Neural cell (in vitro differentiated cells): ENCODE results near the gene EMC7. TPM values are rescaled to one million over a fixed set of nuclear protein-coding genes. Genes with fewer than 3 reads are reported as not detected.

ENCODE experiments used
- H2AFZ ChIP-seq: fragments of 200-600, 300-800 bp; sonication (generic), shearing (Covaris generic); 2 replicates; pipeline ENCODE4 v1.6.0; 2014; ENCODE audit warnings: low read depth, mild to moderate bottlenecking, antibody characterized with exemption, low read length, moderate library complexity
- H3F3A ChIP-seq: fragments of 200-600 bp; shearing (Covaris generic); 2 replicates; pipeline ENCODE4 v1.6.1; 2016; ENCODE audit warnings: mild to moderate bottlenecking, moderate library complexity, mixed read lengths, antibody characterized with exemption, low read length; ENCODE audit not compliant: insufficient read depth, poor library complexity, severe bottlenecking
- H3K27ac ChIP-seq: fragments of 200-600, 300-800 bp; sonication (generic), shearing (Covaris generic); 2 replicates; pipeline ENCODE4 v1.5.1; 2014; ENCODE audit warnings: mild to moderate bottlenecking, low read length, moderate library complexity
- H3K27me3 ChIP-seq: fragments of 300-800, 200-600 bp; sonication (generic), shearing (Covaris generic); 2 replicates; pipeline ENCODE4 v1.6.0; 2014; ENCODE audit warnings: mild to moderate bottlenecking, low read depth, low read length, moderate library complexity; ENCODE audit not compliant: insufficient read depth
- H3K36me3 ChIP-seq: fragments of 300-800, 200-600 bp; sonication (generic), shearing (Covaris generic); 2 replicates; pipeline ENCODE4 v1.5.1; 2014; ENCODE audit warnings: mild to moderate bottlenecking, antibody characterized with exemption, low read length, moderate library complexity; ENCODE audit not compliant: insufficient read depth
- H3K4me2 ChIP-seq: fragments of 300-800, 200-600 bp; sonication (generic), shearing (Covaris generic); 2 replicates; pipeline ENCODE4 v1.6.0; 2014; ENCODE audit warnings: mild to moderate bottlenecking, low read length
- H3K4me3 ChIP-seq: fragments of 300-800, 200-600 bp; sonication (generic), shearing (Covaris generic); 2 replicates; pipeline ENCODE4 v1.5.1; 2014; ENCODE audit warnings: mild to moderate bottlenecking, low read length, moderate library complexity
- H3K79me2 ChIP-seq: fragments of 200-600 bp; shearing (Covaris generic); replicated peaks from 2 replicates; pipeline ENCODE4 v1.6.0; 2014; ENCODE audit warnings: mild to moderate bottlenecking, low read length, moderate library complexity; ENCODE audit not compliant: insufficient read depth
- H3K9ac ChIP-seq: fragments of 300-800, 200-600 bp; sonication (generic), shearing (Covaris generic); 2 replicates; pipeline ENCODE4 v1.6.1; 2016; ENCODE audit warnings: mild to moderate bottlenecking, low read length, mixed read lengths
- H3K9me2 ChIP-seq: fragments of 200-600 bp; shearing (Covaris generic); 2 replicates; pipeline ENCODE4 v1.6.1; 2016; ENCODE audit warnings: mild to moderate bottlenecking, low read length, mixed read lengths; ENCODE audit not compliant: insufficient read depth
- H3K9me3 ChIP-seq: fragments of 200-600, 300-800 bp; sonication (generic), shearing (Covaris generic); 2 replicates; pipeline ENCODE4 v1.6.1; 2016; ENCODE audit warnings: mild to moderate bottlenecking, mixed run types, low read length, moderate library complexity, mixed read lengths
- H4K20me1 ChIP-seq: fragments of 200-600 bp; shearing (Covaris generic); 2 replicates; pipeline ENCODE4 v1.6.1; 2016; ENCODE audit warnings: mild to moderate bottlenecking, mixed run types; ENCODE audit not compliant: insufficient read depth
- EP300 ChIP-seq: fragments of 450-650 bp; conservative IDR thresholded peaks from 2 replicates; pipeline ENCODE4 v1.6.1; 2014; ENCODE audit warnings: antibody characterized with exemption, mild to moderate bottlenecking, moderate library complexity; ENCODE audit not compliant: poor library complexity, severe bottlenecking
- EZH2 ChIP-seq: fragments of 200-600, 300-800 bp; shearing (Covaris generic), sonication (generic); IDR thresholded peaks from 2 replicates; pipeline ENCODE4 v1.6.1; 2014; ENCODE audit warnings: antibody characterized with exemption, low read length, borderline replicate concordance, mild to moderate bottlenecking; ENCODE audit not compliant: insufficient read depth, poor library complexity, severe bottlenecking
- MXI1 ChIP-seq: fragments of 450-650 bp; conservative IDR thresholded peaks from 2 replicates; pipeline ENCODE4 v1.6.1; 2014; ENCODE audit warnings: antibody characterized with exemption, mild to moderate bottlenecking; ENCODE audit not compliant: poor library complexity, severe bottlenecking
- POLR2AphosphoS5 ChIP-seq: IDR thresholded peaks from 2 replicates; pipeline ENCODE4 v1.6.1; 2012
- RAD21 ChIP-seq: fragments of 450-650 bp; conservative IDR thresholded peaks from 2 replicates; pipeline ENCODE4 v1.6.1; 2014; ENCODE audit warnings: antibody characterized with exemption, mild to moderate bottlenecking, moderate library complexity
- SMC3 ChIP-seq: fragments of 450-650 bp; conservative IDR thresholded peaks from 2 replicates; pipeline ENCODE4 v1.6.1; 2014; ENCODE audit warnings: antibody characterized with exemption, mild to moderate bottlenecking, moderate library complexity; ENCODE audit not compliant: poor library complexity
- TAF1 ChIP-seq: IDR thresholded peaks from 2 replicates; pipeline ENCODE4 v1.6.1; 2012; ENCODE audit warnings: low read depth
- polyA plus RNA-seq: library from polyadenylated mRNA; depleted of rRNA; stranded (reverse); fragments of >200 nt; gene quantifications from 2 replicates; pipeline ENCODE4 v1.2.3, GENCODE V29; 2014
- TF ChIP-seq, protein P1 (sequence below): IDR thresholded peaks from 2 replicates; pipeline ENCODE4 v1.6.1; 2012; ENCODE audit warnings: borderline replicate concordance
- TF ChIP-seq, protein P2 (sequence below): fragments of 450-650 bp; IDR thresholded peaks from 2 replicates; pipeline ENCODE4 v1.5.1; 2014; ENCODE audit warnings: antibody characterized with exemption, mild to moderate bottlenecking, moderate library complexity; ENCODE audit not compliant: poor library complexity, severe bottlenecking

EMC7 gene
- polyA plus RNA-seq, 1 donor from 2014 or later, result 65.7 TPM

DNA sequence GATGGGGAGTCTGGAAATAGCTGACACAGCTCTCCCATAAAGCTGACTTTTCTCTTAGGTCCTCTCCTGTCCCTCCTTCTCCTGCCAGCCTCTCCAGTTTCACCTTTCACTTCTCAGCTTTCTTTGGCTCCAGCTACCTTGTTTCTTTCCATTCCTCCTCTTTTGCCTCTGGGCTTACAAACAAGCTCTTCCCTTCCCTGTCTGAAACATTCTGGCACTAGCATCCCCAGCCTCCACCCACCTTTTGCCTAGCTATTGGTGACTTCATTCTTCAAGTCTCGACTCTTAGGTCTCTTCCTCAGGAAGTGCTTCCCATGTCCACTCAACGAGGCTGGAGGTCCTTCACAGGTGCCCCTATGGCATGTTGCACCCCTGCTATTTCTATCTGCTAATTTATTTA, 42.2 kb downstream of the EMC7 start:
- Histone ChIP-seq H3K4me2 (no peak overlapping the region), H4K20me1 (no peaks in the 10 kb centered on the region), H3K9me3 (no peaks in the 10 kb centered on the region), H2AFZ (no peak overlapping the region), H3K79me2 (no peaks in the 10 kb centered on the region), H3K36me3 (no peaks in the 10 kb centered on the region), H3K27me3 (no peaks in the 10 kb centered on the region), H3F3A (no peaks in the 10 kb centered on the region), H3K27ac (no peak overlapping the region), H3K9ac (no peak overlapping the region), H3K9me2 (no peaks in the 10 kb centered on the region), H3K4me3 (no peak overlapping the region)
- TF ChIP-seq SMC3, result no peak
- TF ChIP-seq MXI1, result no peak

DNA sequence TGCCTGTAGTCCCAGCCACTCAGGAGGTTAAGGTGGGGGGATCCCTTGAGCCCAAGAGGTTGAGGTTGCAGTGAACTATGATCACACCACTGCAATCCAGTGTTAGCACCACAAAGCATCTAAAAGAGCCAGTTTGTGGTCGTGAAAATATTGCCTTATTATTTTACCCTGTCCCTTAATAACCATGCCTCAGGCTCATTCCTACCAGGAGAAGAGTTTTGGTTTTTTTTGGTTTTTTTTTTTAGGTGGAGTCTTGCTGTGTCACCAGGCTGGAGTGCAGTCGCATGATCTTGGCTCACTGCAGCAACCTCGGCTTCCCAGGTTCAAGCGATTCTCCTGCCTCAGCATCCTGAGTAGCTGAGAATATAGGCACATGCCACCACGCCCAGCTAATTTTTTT, 44.8 kb downstream of the EMC7 start:
- no peak overlapping the region for H3K4me2 ChIP-seq
- no peaks in the 10 kb centered on the region for H3K79me2 ChIP-seq
- no peak overlapping the region for H2AFZ ChIP-seq
- H3K9me2 ChIP-seq, result no peaks in the 10 kb centered on the region
- H3K27me3 ChIP-seq, result no peaks in the 10 kb centered on the region
- no peaks in the 10 kb centered on the region for H3F3A ChIP-seq
- H3K27ac ChIP-seq, result no peak overlapping the region
- TF ChIP-seq, protein P1, sequence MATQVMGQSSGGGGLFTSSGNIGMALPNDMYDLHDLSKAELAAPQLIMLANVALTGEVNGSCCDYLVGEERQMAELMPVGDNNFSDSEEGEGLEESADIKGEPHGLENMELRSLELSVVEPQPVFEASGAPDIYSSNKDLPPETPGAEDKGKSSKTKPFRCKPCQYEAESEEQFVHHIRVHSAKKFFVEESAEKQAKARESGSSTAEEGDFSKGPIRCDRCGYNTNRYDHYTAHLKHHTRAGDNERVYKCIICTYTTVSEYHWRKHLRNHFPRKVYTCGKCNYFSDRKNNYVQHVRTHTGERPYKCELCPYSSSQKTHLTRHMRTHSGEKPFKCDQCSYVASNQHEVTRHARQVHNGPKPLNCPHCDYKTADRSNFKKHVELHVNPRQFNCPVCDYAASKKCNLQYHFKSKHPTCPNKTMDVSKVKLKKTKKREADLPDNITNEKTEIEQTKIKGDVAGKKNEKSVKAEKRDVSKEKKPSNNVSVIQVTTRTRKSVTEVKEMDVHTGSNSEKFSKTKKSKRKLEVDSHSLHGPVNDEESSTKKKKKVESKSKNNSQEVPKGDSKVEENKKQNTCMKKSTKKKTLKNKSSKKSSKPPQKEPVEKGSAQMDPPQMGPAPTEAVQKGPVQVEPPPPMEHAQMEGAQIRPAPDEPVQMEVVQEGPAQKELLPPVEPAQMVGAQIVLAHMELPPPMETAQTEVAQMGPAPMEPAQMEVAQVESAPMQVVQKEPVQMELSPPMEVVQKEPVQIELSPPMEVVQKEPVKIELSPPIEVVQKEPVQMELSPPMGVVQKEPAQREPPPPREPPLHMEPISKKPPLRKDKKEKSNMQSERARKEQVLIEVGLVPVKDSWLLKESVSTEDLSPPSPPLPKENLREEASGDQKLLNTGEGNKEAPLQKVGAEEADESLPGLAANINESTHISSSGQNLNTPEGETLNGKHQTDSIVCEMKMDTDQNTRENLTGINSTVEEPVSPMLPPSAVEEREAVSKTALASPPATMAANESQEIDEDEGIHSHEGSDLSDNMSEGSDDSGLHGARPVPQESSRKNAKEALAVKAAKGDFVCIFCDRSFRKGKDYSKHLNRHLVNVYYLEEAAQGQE, result no peak
- TF ChIP-seq POLR2AphosphoS5, result no peak
- TF ChIP-seq, protein P2, sequence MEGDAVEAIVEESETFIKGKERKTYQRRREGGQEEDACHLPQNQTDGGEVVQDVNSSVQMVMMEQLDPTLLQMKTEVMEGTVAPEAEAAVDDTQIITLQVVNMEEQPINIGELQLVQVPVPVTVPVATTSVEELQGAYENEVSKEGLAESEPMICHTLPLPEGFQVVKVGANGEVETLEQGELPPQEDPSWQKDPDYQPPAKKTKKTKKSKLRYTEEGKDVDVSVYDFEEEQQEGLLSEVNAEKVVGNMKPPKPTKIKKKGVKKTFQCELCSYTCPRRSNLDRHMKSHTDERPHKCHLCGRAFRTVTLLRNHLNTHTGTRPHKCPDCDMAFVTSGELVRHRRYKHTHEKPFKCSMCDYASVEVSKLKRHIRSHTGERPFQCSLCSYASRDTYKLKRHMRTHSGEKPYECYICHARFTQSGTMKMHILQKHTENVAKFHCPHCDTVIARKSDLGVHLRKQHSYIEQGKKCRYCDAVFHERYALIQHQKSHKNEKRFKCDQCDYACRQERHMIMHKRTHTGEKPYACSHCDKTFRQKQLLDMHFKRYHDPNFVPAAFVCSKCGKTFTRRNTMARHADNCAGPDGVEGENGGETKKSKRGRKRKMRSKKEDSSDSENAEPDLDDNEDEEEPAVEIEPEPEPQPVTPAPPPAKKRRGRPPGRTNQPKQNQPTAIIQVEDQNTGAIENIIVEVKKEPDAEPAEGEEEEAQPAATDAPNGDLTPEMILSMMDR, result no peak
- no peak for TF ChIP-seq RAD21
- TF ChIP-seq TAF1, result no peak
- TF ChIP-seq EZH2, result no peak
- TF ChIP-seq EP300, result no peak
- TF ChIP-seq SMC3, result no peak
- no peak for TF ChIP-seq MXI1
- H4K20me1 ChIP-seq, result no peaks in the 10 kb centered on the region
- H3K9me3 ChIP-seq, result no peaks in the 10 kb centered on the region
- no peak overlapping the region for H3K4me3 ChIP-seq
- H3K9ac ChIP-seq, result no peak overlapping the region
- H3K36me3 ChIP-seq, result no peaks in the 10 kb centered on the region
